GM21786 (cell line): ENCODE data around the gene LRRC37A2.
"Not testable (repeated sequence)": the region's sequence is repeated elsewhere in the genome, so short reads cannot be mapped to it uniquely, and the experiment has no call there.

Source experiments
- ATAC-seq: cut with Tn5 transposase; IDR thresholded peaks from one replicate; pipeline ENCODE4 v1.9.1; 2021; ENCODE audit not compliant: unreplicated experiment

Gene LRRC37A2

GRCh38 chr17:46512168-46512567 lies at the start of gene LRRC37A2:
LRRC37A2 (plus strand) TSS chr17:46512468; CDS start chr17:46512713, 245 bp downstream.
- not testable (repeated sequence) for ATAC-seq

- not testable (repeated sequence) for ATAC-seq
Observed at GRCh38 chr17:46467618-46468017, 44.6 kb upstream of the LRRC37A2 start.

GRCh38 chr17:46474489-46474888 lies 37.8 kb upstream of the LRRC37A2 start:
- not testable (repeated sequence) for ATAC-seq

GRCh38 chr17:46475583-46475982 lies 36.7 kb upstream of the LRRC37A2 start:
- not testable (repeated sequence) for ATAC-seq

GRCh38 chr17:46478823-46479222 lies 33.4 kb upstream of the LRRC37A2 start:
- not testable (repeated sequence) for ATAC-seq

- not testable (repeated sequence) for ATAC-seq
Observed at GRCh38 chr17:46481310-46481709, 31.0 kb upstream of the LRRC37A2 start.

- ATAC-seq, result not testable (repeated sequence)
Observed at GRCh38 chr17:46492021-46492420, 20.2 kb upstream of the LRRC37A2 start.

- ATAC-seq, result not testable (repeated sequence)
Observed at GRCh38 chr17:46499437-46500139, 12.7 kb upstream of the LRRC37A2 start.

GRCh38 chr17:46505896-46506295 lies 6.4 kb upstream of the LRRC37A2 start:
- ATAC-seq, result not testable (repeated sequence)

- ATAC-seq, result not testable (repeated sequence)
Observed at GRCh38 chr17:46534716-46535115, 22.4 kb downstream of the LRRC37A2 start.

GRCh38 chr17:46548607-46549006 lies 36.3 kb downstream of the LRRC37A2 start:
- ATAC-seq, result not testable (repeated sequence)

- ATAC-seq, result not testable (repeated sequence)
Observed at GRCh38 chr17:46559155-46559554, 46.9 kb downstream of the LRRC37A2 start.

- not testable (repeated sequence) for ATAC-seq
Observed at GRCh38 chr17:46560048-46560447, 47.8 kb downstream of the LRRC37A2 start.

GRCh38 chr17:46566284-46566683 lies 54.0 kb downstream of the LRRC37A2 start:
- ATAC-seq, result not testable (repeated sequence)

- ATAC-seq, result not testable (repeated sequence)
Observed at GRCh38 chr17:46566980-46567379, 54.7 kb downstream of the LRRC37A2 start.

- not testable (repeated sequence) for ATAC-seq
Observed at GRCh38 chr17:46571796-46572195, 59.5 kb downstream of the LRRC37A2 start.

- peak; percentile 80 for ATAC-seq
Observed at GRCh38 chr17:46579083-46580075, 67.1 kb downstream of the LRRC37A2 start, which contains the start of gene ARL17A. ARL17A (minus strand) TSS chr17:46579691; CDS start chr17:46576322, 3,369 bp downstream.

GRCh38 chr17:46580082-46580481 lies 67.8 kb downstream of the LRRC37A2 start:
- ATAC-seq, result not testable (repeated sequence)

GRCh38 chr17:46585444-46585843 lies 73.2 kb downstream of the LRRC37A2 start:
- not testable (repeated sequence) for ATAC-seq

- peak; percentile 58 for ATAC-seq
Observed at GRCh38 chr17:46590157-46591146, 78.2 kb downstream of the LRRC37A2 start, which contains the start of gene NSF. NSF (plus strand) TSS chr17:46590669; CDS start chr17:46590776, 107 bp downstream.
